Endodermal cell (in vitro differentiated cells): ENCODE measurements around the gene FGFR2. TPM values are rescaled to one million over a fixed set of nuclear protein-coding genes. Genes with fewer than 3 reads are reported as not detected.
A peak's percentile ranks its signal among the peaks of the same experiment; 100 is the strongest.

Experiments
- DNase-seq: peaks from one replicate; pipeline ENCODE4 v3.0.0-alpha.2; 2017
- H3K27ac ChIP-seq: 2 replicates; pipeline ENCODE4 v1.5.1; 2013; ENCODE audit warnings: mild to moderate bottlenecking, low read depth, low read length, moderate library complexity
- H3K27me3 ChIP-seq: 2 replicates; pipeline ENCODE4 v1.6.1; 2013; ENCODE audit warnings: mild to moderate bottlenecking, low read length, moderate library complexity; ENCODE audit not compliant: insufficient read depth, control insufficient read depth, poor library complexity, severe bottlenecking
- H3K36me3 ChIP-seq: 2 replicates; pipeline ENCODE4 v1.7.0; 2013; ENCODE audit warnings: mild to moderate bottlenecking, low read length, moderate library complexity; ENCODE audit not compliant: control insufficient read depth, insufficient read depth
- H3K4me1 ChIP-seq: one replicate; pipeline ENCODE4 v1.7.0; 2013; ENCODE audit warnings: low read length; ENCODE audit not compliant: control insufficient read depth, insufficient read depth
- H3K4me3 ChIP-seq: 2 replicates; pipeline ENCODE4 v1.5.1; 2013; ENCODE audit warnings: mild to moderate bottlenecking, low read length, moderate library complexity
- H3K9ac ChIP-seq: 2 replicates; pipeline ENCODE4 v1.6.1; 2013; ENCODE audit warnings: mild to moderate bottlenecking, low read length, moderate library complexity; ENCODE audit not compliant: poor library complexity, severe bottlenecking; ENCODE audit errors: extremely low read depth
- H3K9me3 ChIP-seq: 2 replicates; pipeline ENCODE4 v1.6.1; 2013; ENCODE audit warnings: mild to moderate bottlenecking, low read length, moderate library complexity; ENCODE audit not compliant: control insufficient read depth
- H3K27ac Mint-ChIP-seq: 2 replicates; pipeline ENCODE4 v1.8.0; 2020; ENCODE audit warnings: mixed read lengths
- H3K27me3 Mint-ChIP-seq: 2 replicates; pipeline ENCODE4 v1.8.0; 2021; ENCODE audit warnings: mild to moderate bottlenecking, mixed read lengths; ENCODE audit not compliant: insufficient read depth
- H3K36me3 Mint-ChIP-seq: 2 replicates; pipeline ENCODE4 v1.8.0; 2020; ENCODE audit warnings: low read depth, mixed read lengths
- H3K4me1 Mint-ChIP-seq: 2 replicates; pipeline ENCODE4 v1.8.0; 2020; ENCODE audit warnings: mixed read lengths
- H3K4me3 Mint-ChIP-seq: 2 replicates; pipeline ENCODE4 v1.8.0; 2020; ENCODE audit warnings: mild to moderate bottlenecking, moderate library complexity, mixed read lengths
- H3K9me3 Mint-ChIP-seq: 2 replicates; pipeline ENCODE4 v1.8.0; 2020; ENCODE audit warnings: mild to moderate bottlenecking, mixed read lengths
- CTCF ChIP-seq: fragments of 200-600 bp; sonication (generic); conservative IDR thresholded peaks from 2 replicates; pipeline ENCODE4 v1.5.0; 2021; ENCODE audit warnings: antibody characterized with exemption, mild to moderate bottlenecking
- WGBS, 2 experiments: methylation state at CpG; one replicate each; pipeline versions ENCODE4 v1.1.5 to v1.1.7; 2013; ENCODE audit warnings: missing lambda C conversion rate in 2 of 2, mixed read lengths in 1 of 2; ENCODE audit not compliant: insufficient coverage in 1 of 2, insufficient read length in 1 of 2; 5-methylcytosine and 5-hydroxymethylcytosine counted together
- total RNA-seq, 2 donors: library from RNA; stranded (reverse); fragmentation: NEBNext Ultra II Directional in 1 of 2; extraction: Animal tissue kit (Norgen Biotek cat#: 25700) in 1 of 2; gene quantifications; 2 replicates in 1 of 2; 3 replicates in 1 of 2; pipeline ENCODE4 v1.2.1, GENCODE V29; 2021

Gene FGFR2
- total RNA-seq, 2 donors from 2014 or later: 56.5 to 77.0 TPM

- Histone ChIP-seq H3K4me1 (peaks cover 13% of the 10 kb centered on the region), H3K9ac (peak overlapping the region; percentile 59), H3K4me3 (peak overlapping the region; percentile 92), H3K9me3 (no peaks in the 10 kb centered on the region), H3K27ac (peak overlapping the region; percentile 85), H3K27me3 (peaks cover 37% of the 10 kb centered on the region), H3K36me3 (peaks cover 34% of the 10 kb centered on the region)
- no peak for TF ChIP-seq CTCF
- Mint-ChIP-seq H3K9me3 (peaks cover 2% of the 10 kb centered on the region), H3K27ac (peak overlapping the region; percentile 89), H3K4me3 (peak overlapping the region; percentile 71), H3K27me3 (peaks cover 27% of the 10 kb centered on the region), H3K36me3 (peaks cover 31% of the 10 kb centered on the region), H3K4me1 (peaks cover 67% of the 10 kb centered on the region)
- DNase-seq: peak; percentile 88
- WGBS, 2 experiments: 2 to 5% methylated on average over 9 to 28 of the region's 28 CpGs
Measured at GRCh38 chr10:121595806-121596688, 2.2 kb downstream of the FGFR2 start.

- peaks cover 12% of the 10 kb centered on the region for H3K4me1 ChIP-seq
- no peak overlapping the region for H3K27ac ChIP-seq
- H3K9me3 Mint-ChIP-seq: peaks cover 2% of the 10 kb centered on the region
- no peaks in the 10 kb centered on the region for H3K9me3 ChIP-seq
- TF ChIP-seq CTCF: no peak
- DNase-seq: no peak
- H3K9ac ChIP-seq: no peak overlapping the region
- peak overlapping the region; percentile 71 for H3K4me3 Mint-ChIP-seq
- H3K36me3 Mint-ChIP-seq: peaks cover 34% of the 10 kb centered on the region
- H3K27ac Mint-ChIP-seq: peak overlapping the region; percentile 65
- peaks cover 34% of the 10 kb centered on the region for H3K36me3 ChIP-seq
- H3K27me3 ChIP-seq: peaks cover 41% of the 10 kb centered on the region
- WGBS, 2 experiments: 53 to 88% methylated on average over 1 to 11 of the region's 11 CpGs
- peak overlapping the region; percentile 92 for H3K4me3 ChIP-seq
- peaks cover 30% of the 10 kb centered on the region for H3K27me3 Mint-ChIP-seq
- peaks cover 67% of the 10 kb centered on the region for H3K4me1 Mint-ChIP-seq
Measured at GRCh38 chr10:121595351-121595805, 2.9 kb downstream of the FGFR2 start.

- 85 to 86% methylated on average over 5 of the region's 5 CpGs for WGBS, 2 experiments
- no peak for DNase-seq
- Histone ChIP-seq H3K27me3 (peaks cover 41% of the 10 kb centered on the region), H3K4me1 (peaks cover 12% of the 10 kb centered on the region), H3K4me3 (peak overlapping the region; percentile 92), H3K36me3 (peaks cover 34% of the 10 kb centered on the region), H3K9me3 (no peaks in the 10 kb centered on the region), H3K9ac (no peak overlapping the region), H3K27ac (no peak overlapping the region)
- no peak overlapping the region for H3K27ac Mint-ChIP-seq
- peaks cover 32% of the 10 kb centered on the region for H3K27me3 Mint-ChIP-seq
- H3K4me1 Mint-ChIP-seq: peaks cover 67% of the 10 kb centered on the region
- TF ChIP-seq CTCF: no peak
- peak overlapping the region; percentile 71 for H3K4me3 Mint-ChIP-seq
- peaks cover 34% of the 10 kb centered on the region for H3K36me3 Mint-ChIP-seq
- H3K9me3 Mint-ChIP-seq: peaks cover 2% of the 10 kb centered on the region
Measured at GRCh38 chr10:121594623-121595350, 3.5 kb downstream of the FGFR2 start.
